Bronchial epithelial cell (primary cell): ENCODE data around the gene PTGIS. TPM values are rescaled to one million over a fixed set of nuclear protein-coding genes. Genes with fewer than 3 reads are reported as not detected.

Experiments
- DNase-seq: peaks from one replicate; pipeline ENCODE4 v3.0.0-alpha.2; 2010; ENCODE audit warnings: low read depth
- FAIRE-seq: peaks from 2 replicates; lab custom pipeline; 2011; peaks lifted over from hg19 to GRCh38; lab: Jason Lieb, UNC
- H3K27me3 ChIP-seq: 2 replicates; pipeline ENCODE4 v1.5.1; 2011; ENCODE audit warnings: low read length; ENCODE audit not compliant: control insufficient read depth, insufficient read depth
- H3K36me3 ChIP-seq: 2 replicates; pipeline ENCODE4 v1.5.1; 2011; ENCODE audit warnings: low read length; ENCODE audit not compliant: control insufficient read depth, insufficient read depth
- H3K4me3 ChIP-seq: 2 replicates; pipeline ENCODE4 v1.5.1; 2011; ENCODE audit warnings: mild to moderate bottlenecking, low read depth, low read length, control low read depth
- total RNA-seq: library from RNA; depleted of rRNA; stranded (reverse); fragments of >200 nt; gene quantifications from 2 replicates; pipeline ENCODE4 v1.2.1, GENCODE V29; 2014
- TF ChIP-seq, protein P1 (sequence below): IDR thresholded peaks from 2 replicates; pipeline ENCODE4 v1.5.1; 2011; ENCODE audit warnings: mild to moderate bottlenecking, moderate library complexity, low read length, control low read depth, inconsistent platforms; ENCODE audit not compliant: insufficient read depth, severe bottlenecking

The PTGIS gene
- total RNA-seq, 1 donor from 2014 or later, result 4.7 TPM

DNA sequence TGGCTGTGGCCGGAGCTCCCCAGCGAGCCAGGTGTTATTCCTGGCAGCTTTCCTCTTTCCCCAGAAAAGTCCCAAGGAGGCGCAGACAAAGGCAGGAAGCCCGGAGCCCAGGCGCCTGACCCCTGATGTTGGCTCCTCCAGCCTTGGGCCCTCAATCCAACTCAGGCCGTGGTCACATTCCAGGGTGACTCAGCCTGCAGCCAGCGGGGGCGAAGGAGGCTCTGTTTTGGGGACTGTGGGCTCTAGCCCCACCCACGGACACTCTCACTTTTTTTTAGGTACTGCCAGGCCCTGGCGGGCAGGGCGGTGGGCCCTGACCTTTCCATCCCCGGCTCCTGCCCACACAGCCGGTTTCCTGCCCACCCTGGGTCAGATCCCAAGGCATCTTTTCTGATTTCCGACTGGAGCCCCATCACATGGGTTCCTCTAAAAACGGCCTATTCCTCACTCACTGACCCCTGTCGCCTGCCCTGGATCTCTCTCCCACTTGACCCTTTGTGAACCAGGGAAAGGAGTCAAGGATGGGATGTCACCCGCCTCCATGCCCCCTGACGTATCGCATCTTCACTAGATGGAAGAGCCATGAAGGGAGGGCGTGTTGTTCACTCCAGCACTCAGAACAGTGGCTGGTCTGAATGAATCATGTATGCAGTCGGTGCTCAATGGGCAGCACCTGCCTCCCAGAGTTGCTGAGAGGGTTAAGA is 5.5 kb downstream of the PTGIS start:
- no peak overlapping the region for H3K4me3 ChIP-seq
- DNase-seq (no peak), FAIRE-seq (no peak)
- TF ChIP-seq, protein P1, sequence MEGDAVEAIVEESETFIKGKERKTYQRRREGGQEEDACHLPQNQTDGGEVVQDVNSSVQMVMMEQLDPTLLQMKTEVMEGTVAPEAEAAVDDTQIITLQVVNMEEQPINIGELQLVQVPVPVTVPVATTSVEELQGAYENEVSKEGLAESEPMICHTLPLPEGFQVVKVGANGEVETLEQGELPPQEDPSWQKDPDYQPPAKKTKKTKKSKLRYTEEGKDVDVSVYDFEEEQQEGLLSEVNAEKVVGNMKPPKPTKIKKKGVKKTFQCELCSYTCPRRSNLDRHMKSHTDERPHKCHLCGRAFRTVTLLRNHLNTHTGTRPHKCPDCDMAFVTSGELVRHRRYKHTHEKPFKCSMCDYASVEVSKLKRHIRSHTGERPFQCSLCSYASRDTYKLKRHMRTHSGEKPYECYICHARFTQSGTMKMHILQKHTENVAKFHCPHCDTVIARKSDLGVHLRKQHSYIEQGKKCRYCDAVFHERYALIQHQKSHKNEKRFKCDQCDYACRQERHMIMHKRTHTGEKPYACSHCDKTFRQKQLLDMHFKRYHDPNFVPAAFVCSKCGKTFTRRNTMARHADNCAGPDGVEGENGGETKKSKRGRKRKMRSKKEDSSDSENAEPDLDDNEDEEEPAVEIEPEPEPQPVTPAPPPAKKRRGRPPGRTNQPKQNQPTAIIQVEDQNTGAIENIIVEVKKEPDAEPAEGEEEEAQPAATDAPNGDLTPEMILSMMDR, result no peak
- no peaks in the 10 kb centered on the region for H3K36me3 ChIP-seq
- peaks cover 8% of the 10 kb centered on the region for H3K27me3 ChIP-seq

DNA sequence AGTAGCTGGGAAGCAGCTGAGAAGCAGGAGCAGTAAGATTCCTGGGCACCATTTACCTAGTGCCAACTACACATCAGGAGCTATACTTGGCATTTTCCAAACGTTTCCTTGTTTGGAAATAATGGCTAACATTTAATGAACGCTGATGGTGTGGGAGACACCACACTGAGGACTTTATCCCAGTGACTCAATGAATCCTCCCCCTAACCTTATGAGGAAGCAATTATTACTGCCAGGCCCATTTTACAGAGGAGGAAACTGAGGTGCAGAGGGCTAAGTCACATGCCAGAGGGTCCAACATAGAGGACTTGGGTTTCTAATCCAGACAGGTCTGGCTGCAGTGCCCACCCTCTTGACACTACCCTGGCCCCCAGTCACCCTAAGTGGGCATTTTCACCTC is 6.1 kb downstream of the PTGIS start:
- Histone ChIP-seq H3K27me3 (peaks cover 3% of the 10 kb centered on the region), H3K4me3 (no peak overlapping the region), H3K36me3 (no peaks in the 10 kb centered on the region)
- TF ChIP-seq, protein P1, result no peak
- FAIRE-seq (no peak), DNase-seq (no peak)

DNA sequence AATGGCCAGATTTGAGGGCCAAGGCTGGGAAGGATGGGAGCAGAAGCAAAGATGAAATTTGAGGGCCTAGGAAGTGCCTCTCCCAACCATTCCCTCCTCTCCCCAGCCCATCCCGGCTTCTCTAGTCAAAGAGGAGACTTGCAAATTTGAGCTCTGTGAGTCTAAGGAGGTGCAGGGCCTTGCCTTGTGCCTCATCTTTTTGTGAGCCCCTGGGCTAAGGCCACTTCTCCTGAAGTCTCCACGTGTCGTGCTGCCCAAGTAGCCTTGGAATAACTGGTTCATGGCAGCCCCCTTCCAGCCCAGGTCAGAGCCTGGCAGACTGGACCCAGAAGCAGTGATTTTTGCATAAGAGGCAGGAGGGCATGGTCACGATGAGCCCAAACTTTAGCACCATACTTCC is 6.7 kb downstream of the PTGIS start:
- H3K27me3 ChIP-seq, result peaks cover 3% of the 10 kb centered on the region
- TF ChIP-seq, protein P1, result no peak
- DNase-seq (no peak), FAIRE-seq (no peak)
- H3K36me3 ChIP-seq, result no peaks in the 10 kb centered on the region
- H3K4me3 ChIP-seq, result no peak overlapping the region

DNA sequence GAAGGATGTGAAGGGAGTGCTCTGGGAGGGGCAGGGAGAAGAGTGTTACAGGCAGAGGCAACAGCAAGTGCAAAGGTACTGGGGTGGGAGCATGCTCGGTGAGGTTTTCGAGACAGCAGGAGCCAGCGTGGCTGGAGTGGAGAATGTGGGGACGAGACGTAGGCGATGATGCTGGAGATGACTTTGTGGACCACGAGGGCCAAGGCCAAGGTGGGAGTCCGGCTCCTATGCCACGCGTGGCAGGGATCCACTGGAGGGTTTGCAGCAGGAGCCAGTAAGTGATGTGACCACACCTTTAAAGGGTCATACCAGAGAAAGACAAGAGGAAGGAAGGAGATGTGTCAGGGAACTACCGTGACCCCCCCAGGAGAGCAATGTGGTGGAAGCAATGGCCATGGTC is 7.3 kb downstream of the PTGIS start:
- no peaks in the 10 kb centered on the region for H3K36me3 ChIP-seq
- H3K4me3 ChIP-seq, result no peak overlapping the region
- FAIRE-seq (no peak), DNase-seq (no peak)
- peaks cover 3% of the 10 kb centered on the region for H3K27me3 ChIP-seq
- TF ChIP-seq, protein P1, result no peak

DNA sequence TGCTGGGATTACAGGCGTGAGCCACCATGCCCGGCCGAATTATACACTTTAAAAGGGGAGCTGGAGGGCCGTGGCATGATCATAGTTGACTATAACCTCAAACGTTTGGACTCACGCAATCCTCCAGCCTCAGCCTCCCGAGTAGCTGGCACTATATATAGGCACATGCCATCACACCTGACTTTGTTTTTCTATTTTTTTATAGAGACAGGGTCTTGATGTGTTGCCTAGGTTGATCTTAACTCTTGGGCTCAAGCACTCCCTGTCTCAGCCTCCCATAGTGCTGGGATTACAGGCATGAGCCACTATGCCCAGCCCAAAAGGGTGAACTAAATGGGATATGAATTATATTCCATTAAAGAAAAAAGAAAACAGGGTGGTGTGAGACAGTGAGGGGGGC is 7.8 kb downstream of the PTGIS start:
- peaks cover 3% of the 10 kb centered on the region for H3K27me3 ChIP-seq
- TF ChIP-seq, protein P1, result no peak
- FAIRE-seq (no peak), DNase-seq (no peak)
- H3K36me3 ChIP-seq, result no peaks in the 10 kb centered on the region
- H3K4me3 ChIP-seq, result no peak overlapping the region

DNA sequence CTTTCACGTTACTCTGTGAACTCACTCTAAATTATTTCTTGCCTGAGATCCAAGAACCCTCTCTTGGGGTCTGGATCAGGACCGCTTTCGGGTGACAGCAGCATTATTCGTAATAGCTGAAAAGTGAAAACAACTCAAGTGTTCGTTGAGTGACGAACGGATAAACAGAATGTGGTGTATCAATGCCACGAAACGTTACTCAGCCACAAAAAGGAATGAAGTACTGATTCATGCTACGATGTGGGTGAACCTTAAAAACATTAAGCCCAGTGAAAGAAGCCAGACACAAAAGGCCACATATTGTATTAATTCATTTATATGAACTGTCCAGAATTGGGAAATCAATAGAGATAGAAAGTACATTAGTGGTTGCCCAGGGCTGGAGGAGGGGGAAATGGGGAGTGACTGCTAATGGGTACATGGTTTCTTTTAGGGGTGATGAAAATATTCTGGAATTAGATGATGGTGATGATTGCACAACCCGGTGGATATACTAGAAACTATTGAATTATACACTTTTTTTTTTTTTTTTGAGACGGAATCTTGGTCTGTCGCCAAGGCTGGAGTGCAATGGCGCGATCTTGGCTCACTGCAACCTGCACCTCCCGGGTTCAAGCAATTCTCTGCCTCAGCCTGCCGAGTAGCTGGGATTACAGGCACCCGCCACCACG is 8.4 kb downstream of the PTGIS start:
- DNase-seq, result no peak
- no peak for FAIRE-seq

More for the DNA sequence above, 8.4 kb downstream of the PTGIS start:
- TF ChIP-seq, protein P1, result no peak
- Histone ChIP-seq H3K4me3 (no peak overlapping the region), H3K27me3 (peaks cover 3% of the 10 kb centered on the region), H3K36me3 (no peaks in the 10 kb centered on the region)
